NCI-H2029 (cell line): ENCODE results near the gene RING1.

Source experiments
- DNase-seq: peaks from one replicate; lab custom pipeline; 2025; lab: John Stamatoyannopoulos, UW

The RING1 gene

GRCh38 chr6:33192671-33193602, 15.4 kb upstream of the RING1 start:
- DNase-seq, result no peak

GRCh38 chr6:33193619-33194018, 14.7 kb upstream of the RING1 start:
- DNase-seq, result no peak

- DNase-seq, result no peak
Measured at GRCh38 chr6:33194431-33194979, 13.8 kb upstream of the RING1 start.

GRCh38 chr6:33195304-33196165, 12.8 kb upstream of the RING1 start:
- DNase-seq, result no peak

- peak; percentile 72 for DNase-seq
Measured at GRCh38 chr6:33197431-33198048, 10.8 kb upstream of the RING1 start.

GRCh38 chr6:33198159-33198852, 10.0 kb upstream of the RING1 start:
- DNase-seq, result no peak

GRCh38 chr6:33198853-33199436, 9.4 kb upstream of the RING1 start:
- DNase-seq, result no peak

GRCh38 chr6:33199687-33200218, 8.5 kb upstream of the RING1 start:
- peak; percentile 84 for DNase-seq

GRCh38 chr6:33200219-33201146, 7.8 kb upstream of the RING1 start, which contains the start of the genes RXRB and SLC39A7:
RXRB (minus strand) TSS chr6:33200665; CDS start chr6:33200476, 189 bp downstream.
SLC39A7 (plus strand) TSS chr6:33200867; CDS start chr6:33201246, 379 bp downstream.
- DNase-seq, result peak; percentile 98

- no peak for DNase-seq
Measured at GRCh38 chr6:33201147-33201545, 7.2 kb upstream of the RING1 start.

GRCh38 chr6:33201935-33202334, 6.4 kb upstream of the RING1 start:
- DNase-seq, result no peak

GRCh38 chr6:33202799-33203198, 5.5 kb upstream of the RING1 start:
- DNase-seq, result no peak

- no peak for DNase-seq
Measured at GRCh38 chr6:33203443-33204164, 4.7 kb upstream of the RING1 start.

GRCh38 chr6:33204165-33204414, 4.2 kb upstream of the RING1 start:
- DNase-seq, result no peak

GRCh38 chr6:33204415-33205190, 3.7 kb upstream of the RING1 start, which contains the start of gene HSD17B8:
HSD17B8 (plus strand) TSS chr6:33204655; CDS start chr6:33204669, 14 bp downstream.
- DNase-seq, result peak; percentile 93

- DNase-seq, result no peak
Measured at GRCh38 chr6:33205191-33206026, 2.9 kb upstream of the RING1 start.
